ENCODE results near the gene BBX.

BBX gene

GRCh38 chr3:107578523-107578922, 55.8 kb downstream of the BBX start:
- no peaks in the 10 kb centered on the region for H3K9me3 ChIP-seq (ENCODE audit: control insufficient read depth, insufficient read depth, low read length)
- no peak overlapping the region for H3K4me3 ChIP-seq (ENCODE audit: low read depth, low read length)
- no peaks in the 10 kb centered on the region for H3K36me3 ChIP-seq (ENCODE audit: control insufficient read depth, insufficient read depth, low read length)
- no peaks in the 10 kb centered on the region for H3K4me1 ChIP-seq (ENCODE audit: control insufficient read depth, insufficient read depth, low read length)
- no peaks in the 10 kb centered on the region for H3K27me3 ChIP-seq (ENCODE audit: control insufficient read depth, insufficient read depth, low read length)
- H3K9ac ChIP-seq (ENCODE audit: low read depth, low read length) = no peak overlapping the region

DNA sequence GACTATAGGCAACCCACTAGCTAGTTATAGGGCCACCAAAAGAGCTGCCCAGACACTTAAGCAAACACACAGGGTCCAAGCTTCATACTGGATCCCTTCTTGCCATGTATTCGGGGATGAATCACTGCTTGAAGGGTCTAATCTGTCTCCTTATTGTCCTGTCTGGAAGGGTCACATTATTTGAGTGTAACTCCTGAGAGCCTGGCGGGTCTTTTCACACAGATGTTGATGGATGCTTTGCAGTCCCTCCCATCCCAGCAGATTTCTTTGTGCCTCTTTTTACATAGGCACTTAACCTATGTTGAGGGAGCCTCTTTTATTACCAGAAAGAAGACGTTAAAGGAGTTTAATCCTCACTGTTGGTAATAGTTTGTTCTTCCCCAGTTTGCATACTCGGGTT, 56.6 kb downstream of the BBX start:
- Histone ChIP-seq H3K9ac (ENCODE audit: low read depth, low read length) (no peak overlapping the region), H3K4me1 (ENCODE audit: control insufficient read depth, insufficient read depth, low read length) (no peaks in the 10 kb centered on the region), H3K36me3 (ENCODE audit: control insufficient read depth, insufficient read depth, low read length) (no peaks in the 10 kb centered on the region)

GRCh38 chr3:107581230-107581629, 58.5 kb downstream of the BBX start:
- Histone ChIP-seq H3K27me3 (ENCODE audit: control insufficient read depth, insufficient read depth, low read length) (no peaks in the 10 kb centered on the region), H3K9me3 (ENCODE audit: control insufficient read depth, insufficient read depth, low read length) (no peaks in the 10 kb centered on the region), H3K4me1 (ENCODE audit: control insufficient read depth, insufficient read depth, low read length) (no peaks in the 10 kb centered on the region), H3K36me3 (ENCODE audit: control insufficient read depth, insufficient read depth, low read length) (no peaks in the 10 kb centered on the region), H3K4me3 (ENCODE audit: low read depth, low read length) (no peak overlapping the region), H3K9ac (ENCODE audit: low read depth, low read length) (no peak overlapping the region)

More for the DNA sequence above, 56.6 kb downstream of the BBX start:
- no peaks in the 10 kb centered on the region for H3K9me3 ChIP-seq (ENCODE audit: control insufficient read depth, insufficient read depth, low read length)
- no peaks in the 10 kb centered on the region for H3K27me3 ChIP-seq (ENCODE audit: control insufficient read depth, insufficient read depth, low read length)
- H3K4me3 ChIP-seq (ENCODE audit: low read depth, low read length) = no peak overlapping the region

- Histone ChIP-seq H3K9ac (ENCODE audit: low read depth, low read length) (no peak overlapping the region), H3K36me3 (ENCODE audit: control insufficient read depth, insufficient read depth, low read length) (no peaks in the 10 kb centered on the region), H3K27me3 (ENCODE audit: control insufficient read depth, insufficient read depth, low read length) (no peaks in the 10 kb centered on the region), H3K9me3 (ENCODE audit: control insufficient read depth, insufficient read depth, low read length) (no peaks in the 10 kb centered on the region), H3K4me3 (ENCODE audit: low read depth, low read length) (no peak overlapping the region), H3K4me1 (ENCODE audit: control insufficient read depth, insufficient read depth, low read length) (no peaks in the 10 kb centered on the region)
Observed at GRCh38 chr3:107588217-107588616, 65.5 kb downstream of the BBX start.

GRCh38 chr3:107589454-107589853, 66.7 kb downstream of the BBX start:
- Histone ChIP-seq H3K4me1 (ENCODE audit: control insufficient read depth, insufficient read depth, low read length) (no peaks in the 10 kb centered on the region), H3K9ac (ENCODE audit: low read depth, low read length) (no peak overlapping the region), H3K9me3 (ENCODE audit: control insufficient read depth, insufficient read depth, low read length) (no peaks in the 10 kb centered on the region), H3K4me3 (ENCODE audit: low read depth, low read length) (no peak overlapping the region), H3K27me3 (ENCODE audit: control insufficient read depth, insufficient read depth, low read length) (no peaks in the 10 kb centered on the region), H3K36me3 (ENCODE audit: control insufficient read depth, insufficient read depth, low read length) (no peaks in the 10 kb centered on the region)

- Histone ChIP-seq H3K9me3 (ENCODE audit: control insufficient read depth, insufficient read depth, low read length) (no peaks in the 10 kb centered on the region), H3K36me3 (ENCODE audit: control insufficient read depth, insufficient read depth, low read length) (no peaks in the 10 kb centered on the region), H3K4me3 (ENCODE audit: low read depth, low read length) (no peak overlapping the region), H3K9ac (ENCODE audit: low read depth, low read length) (no peak overlapping the region), H3K27me3 (ENCODE audit: control insufficient read depth, insufficient read depth, low read length) (no peaks in the 10 kb centered on the region), H3K4me1 (ENCODE audit: control insufficient read depth, insufficient read depth, low read length) (no peaks in the 10 kb centered on the region)
Observed at GRCh38 chr3:107590786-107591185, 68.0 kb downstream of the BBX start.

GRCh38 chr3:107592073-107592472, 69.3 kb downstream of the BBX start:
- Histone ChIP-seq H3K4me3 (ENCODE audit: low read depth, low read length) (no peak overlapping the region), H3K9me3 (ENCODE audit: control insufficient read depth, insufficient read depth, low read length) (no peaks in the 10 kb centered on the region), H3K36me3 (ENCODE audit: control insufficient read depth, insufficient read depth, low read length) (no peaks in the 10 kb centered on the region), H3K9ac (ENCODE audit: low read depth, low read length) (no peak overlapping the region), H3K27me3 (ENCODE audit: control insufficient read depth, insufficient read depth, low read length) (no peaks in the 10 kb centered on the region), H3K4me1 (ENCODE audit: control insufficient read depth, insufficient read depth, low read length) (peaks cover 6% of the 10 kb centered on the region)

GRCh38 chr3:107594870-107595269, 72.1 kb downstream of the BBX start:
- Histone ChIP-seq H3K4me1 (ENCODE audit: control insufficient read depth, insufficient read depth, low read length) (peaks cover 26% of the 10 kb centered on the region), H3K9ac (ENCODE audit: low read depth, low read length) (no peak overlapping the region), H3K9me3 (ENCODE audit: control insufficient read depth, insufficient read depth, low read length) (no peaks in the 10 kb centered on the region), H3K4me3 (ENCODE audit: low read depth, low read length) (no peak overlapping the region), H3K36me3 (ENCODE audit: control insufficient read depth, insufficient read depth, low read length) (no peaks in the 10 kb centered on the region), H3K27me3 (ENCODE audit: control insufficient read depth, insufficient read depth, low read length) (no peaks in the 10 kb centered on the region)

DNA sequence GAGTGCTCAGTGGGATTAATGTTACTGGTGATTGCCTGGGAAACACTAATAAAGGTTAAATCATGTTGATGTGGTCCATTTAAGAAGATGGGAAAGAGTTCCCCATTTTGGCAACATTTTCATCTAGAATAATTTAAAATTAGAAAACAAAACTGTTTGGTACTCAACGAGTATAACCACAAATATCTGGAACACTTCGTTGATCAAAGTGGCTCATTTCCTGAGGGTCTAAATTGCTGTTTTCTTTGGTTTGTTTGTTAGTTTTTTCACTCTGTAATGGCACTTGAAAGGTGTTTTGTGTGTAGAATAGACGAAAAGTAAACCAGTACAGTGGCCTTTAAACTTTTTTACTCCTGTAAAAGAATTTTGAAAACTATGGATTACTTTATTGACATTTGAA, 73.9 kb downstream of the BBX start:
- Histone ChIP-seq H3K9ac (ENCODE audit: low read depth, low read length) (no peak overlapping the region), H3K27me3 (ENCODE audit: control insufficient read depth, insufficient read depth, low read length) (no peaks in the 10 kb centered on the region), H3K9me3 (ENCODE audit: control insufficient read depth, insufficient read depth, low read length) (no peaks in the 10 kb centered on the region), H3K36me3 (ENCODE audit: control insufficient read depth, insufficient read depth, low read length) (no peaks in the 10 kb centered on the region), H3K4me3 (ENCODE audit: low read depth, low read length) (no peak overlapping the region), H3K4me1 (ENCODE audit: control insufficient read depth, insufficient read depth, low read length) (peaks cover 28% of the 10 kb centered on the region)

DNA sequence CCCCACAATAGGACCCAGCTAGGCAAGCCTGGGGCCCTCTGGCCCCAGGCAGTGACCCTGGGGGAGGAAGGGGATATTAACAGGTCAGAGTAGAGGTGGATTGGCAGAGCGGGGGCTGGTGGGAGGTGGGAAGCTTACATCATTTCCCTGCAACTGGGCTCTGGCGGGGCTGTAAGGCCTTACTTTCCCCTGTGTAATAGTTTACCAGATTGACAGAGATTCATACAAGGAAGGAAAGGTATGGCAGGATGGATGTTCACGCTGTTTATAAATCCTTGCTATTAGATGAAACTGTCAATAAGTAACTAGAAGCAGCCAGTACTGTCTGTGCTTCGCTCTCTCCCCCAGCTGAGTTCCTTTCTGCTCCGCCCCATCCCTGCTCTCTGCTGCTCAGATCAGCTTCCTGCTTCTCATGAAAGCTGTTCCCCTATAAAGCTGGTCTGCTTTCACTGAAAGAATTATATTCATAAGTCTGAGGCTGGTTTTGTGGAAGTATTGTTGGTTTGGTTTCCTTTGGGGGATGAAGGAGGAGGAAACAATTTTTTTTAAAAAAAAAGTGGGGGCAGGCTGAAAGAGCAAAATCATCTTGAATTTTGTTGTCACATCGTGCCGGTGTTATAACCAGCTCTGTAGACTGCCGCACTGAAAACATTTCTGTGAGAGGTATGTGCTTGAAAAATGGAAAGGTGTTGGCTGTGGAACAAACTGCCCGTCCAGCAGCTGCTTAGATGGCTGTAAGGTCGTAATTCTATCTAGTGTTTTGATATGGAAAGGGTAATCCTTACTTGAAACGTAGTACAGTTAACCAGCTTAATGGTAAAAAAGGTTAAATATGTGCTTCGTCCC, 76.4 kb downstream of the BBX start:
- no peaks in the 10 kb centered on the region for H3K9me3 ChIP-seq (ENCODE audit: control insufficient read depth, insufficient read depth, low read length)
- H3K4me1 ChIP-seq (ENCODE audit: control insufficient read depth, insufficient read depth, low read length) = peaks cover 28% of the 10 kb centered on the region
- no peaks in the 10 kb centered on the region for H3K27me3 ChIP-seq (ENCODE audit: control insufficient read depth, insufficient read depth, low read length)
- H3K36me3 ChIP-seq (ENCODE audit: control insufficient read depth, insufficient read depth, low read length) = no peaks in the 10 kb centered on the region
- peak overlapping the region; percentile 30 for H3K4me3 ChIP-seq (ENCODE audit: low read depth, low read length)
- H3K9ac ChIP-seq (ENCODE audit: low read depth, low read length) = peak overlapping the region; percentile 70

- Histone ChIP-seq H3K9me3 (ENCODE audit: control insufficient read depth, insufficient read depth, low read length) (no peaks in the 10 kb centered on the region), H3K27me3 (ENCODE audit: control insufficient read depth, insufficient read depth, low read length) (no peaks in the 10 kb centered on the region), H3K4me1 (ENCODE audit: control insufficient read depth, insufficient read depth, low read length) (peaks cover 28% of the 10 kb centered on the region), H3K36me3 (ENCODE audit: control insufficient read depth, insufficient read depth, low read length) (no peaks in the 10 kb centered on the region), H3K9ac (ENCODE audit: low read depth, low read length) (peak overlapping the region; percentile 70), H3K4me3 (ENCODE audit: low read depth, low read length) (no peak overlapping the region)
Observed at GRCh38 chr3:107599772-107600145, 77.0 kb downstream of the BBX start.

- Histone ChIP-seq H3K4me3 (ENCODE audit: low read depth, low read length) (no peak overlapping the region), H3K27me3 (ENCODE audit: control insufficient read depth, insufficient read depth, low read length) (no peaks in the 10 kb centered on the region), H3K9me3 (ENCODE audit: control insufficient read depth, insufficient read depth, low read length) (no peaks in the 10 kb centered on the region), H3K4me1 (ENCODE audit: control insufficient read depth, insufficient read depth, low read length) (peaks cover 28% of the 10 kb centered on the region), H3K36me3 (ENCODE audit: control insufficient read depth, insufficient read depth, low read length) (no peaks in the 10 kb centered on the region), H3K9ac (ENCODE audit: low read depth, low read length) (no peak overlapping the region)
Observed at GRCh38 chr3:107600780-107601179, 78.0 kb downstream of the BBX start.
